Measurements from ENCODE around the gene IL23R.

GRCh38 chr1:67149179-67149770 lies 17.0 kb upstream of the IL23R start:
- TF ChIP-seq POLR2AphosphoS5 (IDR thresholded peaks at IDR 0.05; ENCODE audit: low read depth, low read length), result no peak
- no peak for TF ChIP-seq POLR2A (IDR thresholded peaks at IDR 0.05; ENCODE audit: low read depth, low read length)
